Muscle layer of colon (tissue), 2 donors: ENCODE results near the gene FOSL1.

ENCODE experiments used
- H3K27ac ChIP-seq: one replicate; pipeline ENCODE4 v1.7.0; 2013; ENCODE audit warnings: low read depth, mild to moderate bottlenecking, low read length, moderate library complexity
- H3K27me3 ChIP-seq, 2 donors: one replicate each; pipeline ENCODE4 v1.7.0; 2013; ENCODE audit warnings: low read length in 2 of 2, mild to moderate bottlenecking in 2 of 2; ENCODE audit not compliant: insufficient read depth in 2 of 2, control insufficient read depth in 1 of 2
- H3K36me3 ChIP-seq: one replicate; pipeline ENCODE4 v1.7.0; 2013; ENCODE audit warnings: mild to moderate bottlenecking, low read length; ENCODE audit not compliant: insufficient read depth
- H3K4me1 ChIP-seq: one replicate; pipeline ENCODE4 v1.7.0; 2013; ENCODE audit warnings: mild to moderate bottlenecking, low read length; ENCODE audit not compliant: insufficient read depth
- H3K4me3 ChIP-seq, 2 donors: one replicate each; pipeline ENCODE4 v1.7.0; 2013; ENCODE audit warnings: low read length in 2 of 2, low read depth in 1 of 2, mild to moderate bottlenecking in 1 of 2, moderate library complexity in 1 of 2
- H3K9ac ChIP-seq: one replicate; pipeline ENCODE4 v1.7.0; 2013; ENCODE audit warnings: low read length
- H3K9me3 ChIP-seq: one replicate; pipeline ENCODE4 v1.7.0; 2013; ENCODE audit warnings: mild to moderate bottlenecking, low read length
- donor health status: abdominal sarcoma.
- donor health status: Adenocarcinoma of cecum.

FOSL1 gene

DNA sequence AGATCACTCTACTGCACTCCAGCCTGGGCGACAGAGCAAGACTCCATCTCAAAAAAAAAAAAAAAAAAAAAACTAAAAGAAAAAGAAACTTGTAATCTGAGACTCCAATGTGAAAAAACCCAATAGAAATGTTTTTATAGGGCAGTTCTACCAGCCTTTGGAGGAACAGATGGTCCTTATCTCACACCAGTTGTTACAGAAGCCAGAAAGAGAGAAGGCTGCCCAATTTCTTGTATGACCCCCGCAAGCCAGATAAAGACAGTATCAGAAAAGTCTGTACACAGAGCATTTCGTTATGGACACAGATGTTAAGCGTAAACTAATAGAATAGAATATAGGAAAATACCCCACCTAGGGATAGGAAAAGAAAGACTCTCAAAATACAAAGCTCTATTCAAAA lies 33.8 kb upstream of the FOSL1 start:
- no peaks in the 10 kb centered on the region for H3K4me1 ChIP-seq
- H3K27me3 ChIP-seq: no peaks in the 10 kb centered on the region
- no peaks in the 10 kb centered on the region for H3K36me3 ChIP-seq
- no peak overlapping the region for H3K4me3 ChIP-seq
- H3K27ac ChIP-seq: no peak overlapping the region
- H3K9ac ChIP-seq: no peak overlapping the region
- H3K9me3 ChIP-seq: no peaks in the 10 kb centered on the region

DNA sequence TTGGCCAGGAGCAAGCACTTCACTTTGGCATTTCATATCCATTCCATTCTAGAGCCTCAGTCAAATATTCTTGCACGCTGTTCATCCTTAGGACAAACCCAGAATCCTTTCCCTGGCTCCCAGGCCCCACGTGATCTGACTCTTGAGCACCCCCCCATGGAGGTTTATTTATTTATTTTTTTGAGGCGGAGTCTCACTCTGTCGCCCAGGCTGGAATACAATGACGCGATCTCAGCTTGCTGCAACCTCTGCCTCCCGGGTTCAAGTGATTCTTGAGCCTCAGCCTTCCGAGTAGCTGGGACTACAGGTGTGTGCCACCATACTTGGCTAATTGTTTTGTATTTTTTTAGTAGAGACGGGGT lies 32.4 kb upstream of the FOSL1 start:
- Histone ChIP-seq H3K27me3 (no peaks in the 10 kb centered on the region), H3K4me3 (no peak overlapping the region), H3K9me3 (no peaks in the 10 kb centered on the region), H3K27ac (no peak overlapping the region), H3K36me3 (no peaks in the 10 kb centered on the region), H3K4me1 (no peaks in the 10 kb centered on the region), H3K9ac (no peak overlapping the region)

DNA sequence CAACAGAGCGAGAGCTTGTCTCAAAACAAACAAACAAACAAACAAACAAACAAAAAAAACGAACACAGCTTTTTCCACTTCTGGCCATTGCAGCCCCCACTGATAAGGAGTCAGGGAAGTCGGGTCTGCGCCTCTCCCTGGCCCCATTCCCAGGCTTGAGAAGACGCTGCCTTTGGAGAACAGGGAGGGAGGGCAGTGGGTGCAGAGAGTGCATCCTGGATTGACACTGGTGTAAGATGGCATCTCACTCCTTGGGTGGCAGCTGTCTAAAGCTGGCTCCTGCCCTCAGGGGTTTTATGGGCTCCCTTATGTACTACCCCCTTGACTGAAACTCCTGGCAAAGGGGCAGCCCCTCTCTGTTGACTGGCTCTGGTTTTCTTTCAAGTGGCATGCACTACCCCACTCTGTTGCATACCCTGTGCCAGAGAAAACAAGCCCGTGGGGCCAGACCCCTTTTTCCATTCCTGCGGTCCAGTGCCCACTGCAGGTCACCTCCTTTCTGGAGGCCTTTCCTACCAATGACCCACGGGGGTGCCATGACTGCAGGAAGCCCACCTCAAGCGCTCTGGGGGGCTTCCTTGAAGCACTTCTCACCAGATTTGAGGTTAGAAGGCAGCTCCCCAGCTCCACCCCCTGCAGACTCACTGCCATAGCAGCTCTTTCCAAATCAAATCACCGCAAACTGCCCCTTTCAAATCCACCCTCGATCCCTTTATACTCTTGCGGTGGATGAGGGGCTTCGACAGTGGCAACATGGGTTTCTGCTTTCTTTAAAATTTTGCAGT lies 31.8 kb upstream of the FOSL1 start:
- no peaks in the 10 kb centered on the region for H3K27me3 ChIP-seq
- H3K4me1 ChIP-seq: no peaks in the 10 kb centered on the region
- no peaks in the 10 kb centered on the region for H3K36me3 ChIP-seq
- H3K4me3 ChIP-seq: no peak overlapping the region
- no peak overlapping the region for H3K27ac ChIP-seq
- H3K9ac ChIP-seq: no peak overlapping the region
- H3K9me3 ChIP-seq: no peaks in the 10 kb centered on the region

DNA sequence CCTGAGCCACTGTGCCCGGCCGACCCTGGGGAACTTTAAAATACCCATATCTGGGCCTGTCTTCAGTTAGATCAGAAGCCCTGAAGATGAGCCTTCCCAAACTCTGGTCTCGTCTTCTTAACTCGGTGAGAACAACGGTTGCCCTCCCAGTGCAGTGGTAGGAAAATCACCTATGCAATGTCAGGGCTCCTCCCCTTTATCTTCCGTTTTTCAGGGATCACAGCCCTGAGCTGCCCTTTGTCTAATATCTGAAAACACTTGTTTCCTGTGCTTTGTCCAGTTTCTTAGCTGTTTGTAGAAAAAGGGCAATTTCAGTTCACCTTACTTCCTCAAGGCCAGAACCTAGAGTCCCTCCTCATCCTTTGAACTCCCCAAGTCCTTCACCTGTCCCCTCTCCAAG lies 28.5 kb upstream of the FOSL1 start:
- H3K9me3 ChIP-seq: no peaks in the 10 kb centered on the region
- H3K9ac ChIP-seq: no peak overlapping the region
- no peak overlapping the region for H3K4me3 ChIP-seq
- H3K27ac ChIP-seq: no peak overlapping the region
- H3K36me3 ChIP-seq: no peaks in the 10 kb centered on the region
- H3K4me1 ChIP-seq: no peaks in the 10 kb centered on the region
- H3K27me3 ChIP-seq: no peaks in the 10 kb centered on the region

DNA sequence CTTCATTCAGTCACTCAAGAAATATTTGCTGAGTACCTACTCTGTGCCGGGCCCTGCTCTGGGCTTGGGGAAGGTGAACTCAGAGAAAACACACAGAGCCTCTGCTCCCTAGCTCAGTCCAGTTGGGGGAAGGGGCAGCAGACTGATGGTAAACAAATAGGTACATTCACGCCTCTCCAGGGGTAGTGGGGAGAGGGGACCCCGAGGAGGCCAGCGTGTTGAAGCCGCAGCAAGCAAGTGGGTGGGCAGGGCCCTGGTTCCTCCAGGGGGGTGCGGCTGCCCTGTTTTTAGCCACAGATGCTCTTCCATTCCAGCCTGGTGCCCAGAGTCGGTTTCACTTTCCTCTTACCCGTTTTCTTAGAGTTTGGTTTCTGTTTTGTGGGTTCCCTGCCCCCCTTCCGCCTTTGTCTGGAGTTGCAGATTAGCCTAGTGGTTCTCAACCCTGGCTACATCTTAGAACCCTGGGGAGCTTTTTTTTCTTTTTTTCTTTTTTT lies 27.8 kb upstream of the FOSL1 start:
- H3K9ac ChIP-seq: no peak overlapping the region

DNA sequence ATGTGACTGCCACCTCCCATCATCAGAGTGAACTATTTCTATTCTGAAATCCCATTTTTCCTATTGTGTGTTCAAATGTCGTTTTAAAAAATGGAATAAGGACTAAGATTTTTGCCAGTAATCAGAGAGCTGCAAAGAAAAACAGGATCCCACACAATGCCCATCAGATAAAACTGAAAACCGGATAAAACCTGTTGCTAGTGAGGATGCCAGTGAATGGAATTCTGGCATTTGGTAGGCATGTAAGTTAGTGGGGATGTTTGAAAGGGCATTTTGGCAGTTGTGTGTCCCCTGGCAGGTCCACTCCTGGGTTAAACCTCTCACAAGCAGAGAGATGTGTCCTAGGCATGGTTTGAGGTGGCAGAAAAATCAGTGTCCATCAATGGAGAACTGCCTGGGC lies 25.2 kb upstream of the FOSL1 start:
- Histone ChIP-seq H3K9ac (no peak overlapping the region), H3K36me3 (peaks cover 22% of the 10 kb centered on the region), H3K27ac (no peak overlapping the region), H3K9me3 (no peaks in the 10 kb centered on the region), H3K4me3 (no peak overlapping the region), H3K27me3 (no peaks in the 10 kb centered on the region), H3K4me1 (peaks cover 7% of the 10 kb centered on the region)

More for the DNA sequence above, 27.8 kb upstream of the FOSL1 start:
- H3K9me3 ChIP-seq: no peaks in the 10 kb centered on the region
- H3K27ac ChIP-seq: no peak overlapping the region
- no peaks in the 10 kb centered on the region for H3K27me3 ChIP-seq
- H3K36me3 ChIP-seq: peaks cover 6% of the 10 kb centered on the region
- no peaks in the 10 kb centered on the region for H3K4me1 ChIP-seq
- H3K4me3 ChIP-seq: no peak overlapping the region

DNA sequence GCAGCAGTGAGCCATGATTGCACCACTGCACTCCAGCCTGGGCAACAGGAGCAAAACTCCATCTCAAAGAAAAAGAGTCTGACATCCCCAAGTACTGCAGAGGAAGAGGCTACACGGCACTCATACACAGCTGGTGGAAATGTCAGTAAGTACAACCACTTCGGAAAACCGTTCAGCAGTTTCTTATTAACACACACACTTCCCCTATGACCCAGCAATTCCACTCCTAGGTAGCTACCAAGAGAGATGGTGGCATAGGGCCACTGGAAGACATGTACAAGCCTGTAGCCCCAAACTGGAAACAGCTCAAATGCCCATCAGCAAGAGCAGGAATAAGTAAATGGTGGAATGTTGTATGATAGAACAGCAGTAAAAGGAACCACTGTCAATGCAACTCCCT lies 22.4 kb upstream of the FOSL1 start:
- Histone ChIP-seq H3K9ac (no peak overlapping the region), H3K9me3 (no peaks in the 10 kb centered on the region), H3K27me3 (no peaks in the 10 kb centered on the region), H3K4me1 (peaks cover 18% of the 10 kb centered on the region), H3K27ac (no peak overlapping the region), H3K4me3 (no peak overlapping the region), H3K36me3 (peaks cover 22% of the 10 kb centered on the region)

DNA sequence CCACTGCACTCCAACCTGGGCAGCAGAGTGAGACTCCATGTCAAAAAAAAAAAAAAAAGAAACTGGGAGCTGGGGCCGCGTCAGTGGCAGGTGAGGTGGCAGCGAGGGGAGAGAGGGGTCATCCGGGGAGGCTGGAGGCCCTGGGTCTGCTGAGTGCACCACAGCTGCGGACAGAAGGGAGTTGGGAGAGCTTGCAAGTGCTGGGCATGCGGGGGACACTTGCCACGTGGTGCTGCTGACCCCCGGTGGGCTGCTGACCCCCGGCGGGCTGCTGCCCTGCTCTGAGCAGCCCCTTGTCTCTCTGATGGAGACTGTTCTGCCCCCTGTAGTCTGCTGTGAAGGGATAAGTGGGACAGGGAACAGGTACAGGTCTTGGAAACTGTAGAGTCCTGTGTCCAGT lies 21.7 kb upstream of the FOSL1 start:
- peaks cover 22% of the 10 kb centered on the region for H3K36me3 ChIP-seq
- H3K9me3 ChIP-seq: no peaks in the 10 kb centered on the region
- no peak overlapping the region for H3K9ac ChIP-seq
- peaks cover 25% of the 10 kb centered on the region for H3K4me1 ChIP-seq
- no peak overlapping the region for H3K4me3 ChIP-seq
- H3K27ac ChIP-seq: no peak overlapping the region
- H3K27me3 ChIP-seq: no peaks in the 10 kb centered on the region

DNA sequence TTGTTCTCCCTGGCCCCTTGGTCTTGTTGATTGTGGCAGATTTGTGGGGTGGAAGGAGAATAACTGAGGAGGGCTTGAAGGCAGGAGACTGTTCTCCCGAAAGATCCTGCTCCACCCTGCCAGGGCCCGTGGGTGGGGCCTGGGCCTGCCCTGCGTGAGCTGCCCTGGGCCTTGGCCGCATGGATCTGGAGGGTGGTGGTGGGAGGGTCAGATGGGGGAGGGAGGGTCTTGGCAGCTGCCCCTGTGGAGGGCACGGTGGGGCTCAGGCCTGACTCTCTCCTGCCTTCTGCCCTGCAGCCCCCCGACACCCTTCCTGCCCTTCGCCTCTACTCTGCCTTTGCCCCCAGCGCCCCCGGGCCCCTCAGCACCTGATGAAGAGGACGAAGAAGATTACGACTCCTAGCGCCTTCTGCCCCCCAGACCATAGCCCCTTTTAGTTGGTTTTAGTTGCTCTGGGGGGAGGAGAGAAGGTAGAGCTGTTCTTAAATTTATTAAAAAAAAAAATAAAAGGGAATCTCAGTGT lies 20.9 kb upstream of the FOSL1 start:
- Histone ChIP-seq H3K36me3 (peaks cover 22% of the 10 kb centered on the region), H3K27ac (no peak overlapping the region), H3K4me3 (peak overlapping the region in 1 of 2 donors; percentile 77), H3K27me3 (no peaks in the 10 kb centered on the region), H3K9me3 (no peaks in the 10 kb centered on the region), H3K4me1 (peaks cover 33% of the 10 kb centered on the region), H3K9ac (no peak overlapping the region)

DNA sequence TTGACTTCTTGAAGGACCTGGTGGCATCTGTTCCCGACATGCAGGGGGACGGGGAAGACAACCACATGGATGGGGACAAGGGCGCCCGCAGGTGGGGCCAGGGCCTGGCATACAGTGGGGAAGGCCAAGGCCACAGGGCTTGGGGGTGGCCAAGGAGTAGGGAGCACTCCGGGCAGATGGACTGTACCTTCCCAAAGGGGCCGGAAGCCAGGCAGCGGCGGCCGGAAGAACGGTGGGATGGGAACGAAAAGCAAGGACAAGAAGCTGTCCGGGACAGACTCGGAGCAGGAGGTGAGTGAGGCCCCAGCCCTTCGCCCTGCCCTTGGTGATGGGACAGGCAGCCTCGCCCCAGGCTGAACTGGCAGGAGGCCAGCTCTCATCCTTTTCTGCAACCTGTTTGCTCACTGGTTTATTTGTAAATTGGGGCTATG lies 20.2 kb upstream of the FOSL1 start:
- H3K4me3 ChIP-seq: peak overlapping the region; percentile 77 to 92
- H3K9ac ChIP-seq: no peak overlapping the region
- peak overlapping the region; percentile 91 for H3K27ac ChIP-seq
- H3K36me3 ChIP-seq: peaks cover 22% of the 10 kb centered on the region
- no peaks in the 10 kb centered on the region for H3K9me3 ChIP-seq
- H3K27me3 ChIP-seq: no peaks in the 10 kb centered on the region
- peaks cover 39% of the 10 kb centered on the region for H3K4me1 ChIP-seq

DNA sequence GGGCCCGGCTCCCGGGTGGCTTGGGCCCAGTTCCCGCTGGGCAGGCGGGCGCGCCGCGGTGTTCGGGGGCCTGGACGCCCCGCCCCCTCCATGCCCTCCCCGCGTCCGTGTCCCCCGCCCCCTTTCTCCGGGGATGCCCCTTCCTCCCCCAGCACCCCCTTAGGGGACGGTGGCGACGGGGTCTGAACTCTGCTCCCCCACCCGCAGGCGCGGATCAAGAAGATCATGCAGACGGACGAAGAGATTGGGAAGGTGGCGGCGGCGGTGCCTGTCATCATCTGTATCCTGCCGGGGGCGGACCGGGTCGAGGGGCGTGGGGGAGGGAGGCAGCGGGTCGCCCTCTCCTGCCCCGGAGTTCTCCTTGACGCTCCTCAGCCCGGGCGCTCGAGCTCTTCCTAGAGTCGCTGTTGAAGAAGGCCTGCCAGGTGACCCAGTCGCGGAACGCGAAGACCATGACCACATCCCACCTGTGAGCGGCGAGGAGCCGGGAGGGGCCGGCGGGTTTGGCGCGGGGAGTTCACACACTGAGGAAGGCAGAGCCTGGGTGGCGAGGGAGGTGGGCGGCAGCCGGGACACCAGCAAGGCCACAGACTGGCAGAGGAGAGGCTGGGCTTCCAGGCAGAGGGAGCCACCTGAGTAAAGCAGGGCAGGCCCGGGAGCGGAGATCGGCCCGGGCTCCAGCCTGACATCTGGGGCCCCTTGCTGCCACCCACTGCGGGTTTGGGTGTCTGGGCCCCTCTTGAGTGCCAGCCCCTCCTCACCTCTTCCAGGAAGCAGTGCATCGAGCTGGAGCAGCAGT lies 19.6 kb upstream of the FOSL1 start:
- peaks cover 45% of the 10 kb centered on the region for H3K4me1 ChIP-seq
- H3K36me3 ChIP-seq: peaks cover 22% of the 10 kb centered on the region
- no peaks in the 10 kb centered on the region for H3K27me3 ChIP-seq
- H3K27ac ChIP-seq: peak overlapping the region; percentile 91
- peak overlapping the region; percentile 77 to 92 for H3K4me3 ChIP-seq
- peak overlapping the region; percentile 25 for H3K9ac ChIP-seq
- H3K9me3 ChIP-seq: no peaks in the 10 kb centered on the region
